HG03571 (cell line): ENCODE results near the gene CENPU.
"Not testable (repeated sequence)": the region's sequence is repeated elsewhere in the genome, so short reads cannot be mapped to it uniquely, and the experiment has no call there.

Experiments used
- ATAC-seq: cut with Tn5 transposase; IDR thresholded peaks from one replicate; pipeline ENCODE4 v1.9.1; 2021; ENCODE audit not compliant: unreplicated experiment

CENPU gene

GRCh38 chr4:184668511-184669114 lies 65.3 kb downstream of the CENPU start:
- no peak for ATAC-seq

GRCh38 chr4:184668096-184668495 lies 65.8 kb downstream of the CENPU start:
- no peak for ATAC-seq

GRCh38 chr4:184666670-184667069 lies 67.2 kb downstream of the CENPU start:
- no peak for ATAC-seq

GRCh38 chr4:184664445-184665210 lies 69.3 kb downstream of the CENPU start:
- no peak for ATAC-seq

- ATAC-seq = no peak
These were observed 71.7 kb downstream of the CENPU start for GRCh38 chr4:184662236-184662635.

GRCh38 chr4:184660978-184661377 lies 72.9 kb downstream of the CENPU start:
- ATAC-seq = no peak

GRCh38 chr4:184657820-184658219 lies 76.1 kb downstream of the CENPU start:
- not testable (repeated sequence) for ATAC-seq

- ATAC-seq = no peak
These were observed 76.8 kb downstream of the CENPU start for GRCh38 chr4:184657144-184657543.

- no peak for ATAC-seq
These were observed 77.7 kb downstream of the CENPU start for GRCh38 chr4:184655889-184656869.

GRCh38 chr4:184653650-184654049 lies 80.2 kb downstream of the CENPU start:
- no peak for ATAC-seq

- not testable (repeated sequence) for ATAC-seq
These were observed 81.2 kb downstream of the CENPU start for GRCh38 chr4:184652681-184653080.

GRCh38 chr4:184651899-184652298 lies 82.0 kb downstream of the CENPU start:
- ATAC-seq = no peak

- ATAC-seq = no peak
These were observed 83.7 kb downstream of the CENPU start for GRCh38 chr4:184649971-184650855.

GRCh38 chr4:184649026-184649970 lies 84.6 kb downstream of the CENPU start, which contains the start of the genes CASP3 and PRIMPOL:
TSS of gene CASP3 (minus strand) at chr4:184649447. CDS start at chr4:184638453, 10,994 bp downstream.
TSS of gene PRIMPOL (plus strand) at chr4:184649738. CDS start at chr4:184657141, 7,403 bp downstream.
- peak; percentile 85 for ATAC-seq

GRCh38 chr4:184648313-184649025 lies 85.4 kb downstream of the CENPU start:
- ATAC-seq = peak; percentile 24

- ATAC-seq = no peak
These were observed 85.9 kb downstream of the CENPU start for GRCh38 chr4:184648054-184648312.

- ATAC-seq = no peak
These were observed 86.4 kb downstream of the CENPU start for GRCh38 chr4:184647266-184648053.
